ENCODE data around the gene RGS5. TPM values are rescaled to one million over a fixed set of nuclear protein-coding genes. Genes with fewer than 3 reads are reported as not detected.
A peak's percentile ranks its signal among the peaks of the same experiment; 100 is the strongest.

The RGS5 gene
- total RNA-seq, 1 experiment from 2014 or later = 4.6 TPM

- Histone ChIP-seq H3K27me3 (ENCODE audit: insufficient read depth, low read length) (no peaks in the 10 kb centered on the region), H3K9me2 (ENCODE audit: insufficient read depth) (no peaks in the 10 kb centered on the region), H3K27ac (ENCODE audit: low read depth, low read length) (no peak overlapping the region), H3K4me1 (ENCODE audit: control insufficient read depth in 1 of 2, insufficient read depth in 2 of 2, low read length in 2 of 2) (no peaks in the 10 kb centered on the region), H3K4me3 (replicated peaks in 1 of 2; ENCODE audit: low read depth in 1 of 2, low read length in 2 of 2) (no peak overlapping the region), H3K36me3 (ENCODE audit: control insufficient read depth in 1 of 2, insufficient read depth in 2 of 2, low read length in 2 of 2) (no peaks in the 10 kb centered on the region), H3K79me2 (ENCODE audit: insufficient read depth, low read length) (no peaks in the 10 kb centered on the region), H3K9ac (ENCODE audit: low read length) (no peak overlapping the region), H3K4me2 (ENCODE audit: low read length) (no peak overlapping the region), H2AFZ (ENCODE audit: low read depth, low read length, poor library complexity, severe bottlenecking) (no peak overlapping the region), H3K9me3 (ENCODE audit: control insufficient read depth in 1 of 2, insufficient read depth in 1 of 2, low read depth in 1 of 2, low read length in 2 of 2) (no peaks in the 10 kb centered on the region), H4K20me1 (ENCODE audit: insufficient read depth) (no peaks in the 10 kb centered on the region)
- ATAC-seq = peak; percentile 50; the same call in 1 of the 2 replicates
- no TSS peak for BruUV-seq (replicated peaks)
- intact Hi-C loops (cut with micrococcal nuclease) = no loop called here
- ChIA-PET RAD21 (ENCODE audit: low non-redundant PET in 1 of 2, low total read pairs in 2 of 2, uncharacterized antibody in 2 of 2, unreplicated experiment in 2 of 2) (no interaction called here), POLR2A (no interaction called here), CTCF (no interaction called here)
- no peak for DNase-seq (ENCODE audit: low read depth, low spot score)
- TF ChIP-seq ELF1 (IDR thresholded peaks at IDR 0.05; ENCODE audit: borderline replicate concordance, low read depth) (no peak), SIN3A (IDR thresholded peaks at IDR 0.05; ENCODE audit: low read depth) (no peak), POLR2AphosphoS5 (IDR thresholded peaks at IDR 0.05; ENCODE audit: low read depth, low read length) (no peak), JUND (IDR thresholded peaks at IDR 0.05) (no peak), CEBPB (IDR thresholded peaks at IDR 0.05; ENCODE audit: low read depth) (no peak), SRF (IDR thresholded peaks at IDR 0.05; ENCODE audit: low read depth) (no peak), CBX3 (IDR thresholded peaks at IDR 0.05; ENCODE audit: low read depth) (no peak), EZH2 (IDR thresholded peaks at IDR 0.05) (no peak), CTCF (IDR thresholded peaks at IDR 0.05 in 2 of 3, conservative IDR thresholded peaks at IDR 0.05 in 1 of 3; ENCODE audit: borderline replicate concordance in 1 of 3, insufficient read depth in 1 of 3, low read depth in 2 of 3, low read length in 2 of 3) (no peak), EZH2phosphoT487 (IDR thresholded peaks at IDR 0.05; ENCODE audit: borderline replicate concordance) (no peak), MAX (IDR thresholded peaks at IDR 0.05) (no peak), POLR2A (IDR thresholded peaks at IDR 0.05; ENCODE audit: borderline replicate concordance, extremely low read depth, insufficient read depth, insufficient read length) (no peak), YY1 (IDR thresholded peaks at IDR 0.05; ENCODE audit: extremely low read depth, insufficient replicate concordance, low read depth, low read length) (no peak), REST (IDR thresholded peaks at IDR 0.05; ENCODE audit: low read depth) (no peak), FOSL1 (IDR thresholded peaks at IDR 0.05; ENCODE audit: low read depth) (no peak), RAD21 (IDR thresholded peaks at IDR 0.05; ENCODE audit: low read depth) (no peak), ATF3 (IDR thresholded peaks at IDR 0.05) (no peak), TCF7L2 (IDR thresholded peaks at IDR 0.05; ENCODE audit: borderline replicate concordance, extremely low read depth, insufficient read depth, insufficient read length) (no peak), EGR1 (IDR thresholded peaks at IDR 0.05; ENCODE audit: low read depth) (no peak)
These were observed 109.5 kb downstream of the RGS5 start for GRCh38 chr1:163093169-163093568.

Data from HCT116 (cell line).